WERI-Rb-1 (cell line): ENCODE data around the gene PYDC1.

Experiments
- DNase-seq: peaks from one replicate; pipeline ENCODE4 v3.0.0-alpha.2; 2020
- H3K27ac ChIP-seq: fragments of 250-450 bp; sonication (Bioruptor Pico); 2 replicates; pipeline ENCODE4 v1.5.1; 2020; ENCODE audit warnings: mild to moderate bottlenecking, moderate library complexity
- H3K27me3 ChIP-seq: fragments of 250-450 bp; sonication (Bioruptor Pico); 2 replicates; pipeline ENCODE4 v1.5.1; 2021; ENCODE audit warnings: mild to moderate bottlenecking, low read depth, moderate library complexity; ENCODE audit not compliant: insufficient read depth, severe bottlenecking
- H3K36me3 ChIP-seq: fragments of 250-450 bp; sonication (Bioruptor Pico); 2 replicates; pipeline ENCODE4 v1.5.1; 2020; ENCODE audit warnings: mild to moderate bottlenecking, moderate library complexity
- H3K4me3 ChIP-seq: 2 replicates; pipeline ENCODE4 v1.5.1; 2011; ENCODE audit warnings: low read depth, mild to moderate bottlenecking, control low read depth, low read length
- H3K9me3 ChIP-seq: fragments of 250-450 bp; sonication (Bioruptor Pico); 2 replicates; pipeline ENCODE4 v1.5.1; 2021; ENCODE audit warnings: mild to moderate bottlenecking, moderate library complexity; ENCODE audit not compliant: severe bottlenecking
- TF ChIP-seq, protein P1 (sequence below): IDR thresholded peaks from 2 replicates; pipeline ENCODE4 v1.5.1; 2011; ENCODE audit warnings: low read depth, mild to moderate bottlenecking, control low read depth, inconsistent platforms, low read length

Gene PYDC1

DNA sequence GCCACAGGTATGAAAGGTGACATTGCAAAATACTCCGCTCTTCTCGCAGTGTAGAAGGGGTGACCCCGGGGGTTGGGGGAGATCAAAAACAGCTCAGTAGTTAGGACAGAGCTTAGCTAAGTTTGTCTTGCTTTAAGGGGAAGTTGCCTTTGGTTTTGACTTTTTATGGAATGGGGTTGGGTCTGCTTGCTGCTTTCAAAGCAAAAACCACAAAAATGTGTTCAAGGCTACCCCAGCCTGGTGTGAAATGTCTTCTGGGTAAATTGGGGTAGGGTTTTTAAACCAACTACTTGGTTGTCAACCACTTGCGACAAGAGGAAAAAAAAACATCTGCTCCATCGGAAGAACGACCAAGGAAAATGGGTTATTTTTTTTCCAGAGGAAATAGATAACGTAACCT, 30.8 kb downstream of the PYDC1 start:
- H3K4me3 ChIP-seq, result no peak overlapping the region
- TF ChIP-seq, protein P1, sequence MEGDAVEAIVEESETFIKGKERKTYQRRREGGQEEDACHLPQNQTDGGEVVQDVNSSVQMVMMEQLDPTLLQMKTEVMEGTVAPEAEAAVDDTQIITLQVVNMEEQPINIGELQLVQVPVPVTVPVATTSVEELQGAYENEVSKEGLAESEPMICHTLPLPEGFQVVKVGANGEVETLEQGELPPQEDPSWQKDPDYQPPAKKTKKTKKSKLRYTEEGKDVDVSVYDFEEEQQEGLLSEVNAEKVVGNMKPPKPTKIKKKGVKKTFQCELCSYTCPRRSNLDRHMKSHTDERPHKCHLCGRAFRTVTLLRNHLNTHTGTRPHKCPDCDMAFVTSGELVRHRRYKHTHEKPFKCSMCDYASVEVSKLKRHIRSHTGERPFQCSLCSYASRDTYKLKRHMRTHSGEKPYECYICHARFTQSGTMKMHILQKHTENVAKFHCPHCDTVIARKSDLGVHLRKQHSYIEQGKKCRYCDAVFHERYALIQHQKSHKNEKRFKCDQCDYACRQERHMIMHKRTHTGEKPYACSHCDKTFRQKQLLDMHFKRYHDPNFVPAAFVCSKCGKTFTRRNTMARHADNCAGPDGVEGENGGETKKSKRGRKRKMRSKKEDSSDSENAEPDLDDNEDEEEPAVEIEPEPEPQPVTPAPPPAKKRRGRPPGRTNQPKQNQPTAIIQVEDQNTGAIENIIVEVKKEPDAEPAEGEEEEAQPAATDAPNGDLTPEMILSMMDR, result no peak
- peaks cover 99% of the 10 kb centered on the region for H3K36me3 ChIP-seq

DNA sequence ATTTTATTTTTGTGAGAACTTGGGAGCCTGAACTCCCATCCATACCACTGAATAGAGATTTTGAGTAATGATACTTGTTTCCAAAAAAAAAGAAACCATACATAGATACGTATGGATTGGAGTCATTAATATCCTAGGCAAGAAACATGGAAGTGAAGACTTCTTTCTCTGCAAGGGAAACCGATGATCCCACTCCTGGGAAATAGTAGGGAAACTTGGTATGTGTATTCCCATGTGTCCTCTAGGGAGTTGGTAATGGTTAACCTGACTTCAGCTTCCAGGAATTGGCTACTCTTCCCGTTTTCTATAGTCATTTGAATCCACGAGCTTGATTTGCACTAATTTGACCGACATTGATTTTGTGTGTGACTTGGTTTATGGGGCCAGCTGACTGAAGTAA, 31.6 kb downstream of the PYDC1 start:
- no peak overlapping the region for H3K27ac ChIP-seq
- peaks cover 99% of the 10 kb centered on the region for H3K36me3 ChIP-seq
- TF ChIP-seq, protein P1, result no peak
- no peaks in the 10 kb centered on the region for H3K9me3 ChIP-seq
- H3K4me3 ChIP-seq, result no peak overlapping the region
- no peak for DNase-seq
- no peaks in the 10 kb centered on the region for H3K27me3 ChIP-seq

More for the DNA sequence above, 30.8 kb downstream of the PYDC1 start:
- H3K27ac ChIP-seq, result no peak overlapping the region
- H3K27me3 ChIP-seq, result no peaks in the 10 kb centered on the region
- DNase-seq, result no peak
- no peaks in the 10 kb centered on the region for H3K9me3 ChIP-seq

DNA sequence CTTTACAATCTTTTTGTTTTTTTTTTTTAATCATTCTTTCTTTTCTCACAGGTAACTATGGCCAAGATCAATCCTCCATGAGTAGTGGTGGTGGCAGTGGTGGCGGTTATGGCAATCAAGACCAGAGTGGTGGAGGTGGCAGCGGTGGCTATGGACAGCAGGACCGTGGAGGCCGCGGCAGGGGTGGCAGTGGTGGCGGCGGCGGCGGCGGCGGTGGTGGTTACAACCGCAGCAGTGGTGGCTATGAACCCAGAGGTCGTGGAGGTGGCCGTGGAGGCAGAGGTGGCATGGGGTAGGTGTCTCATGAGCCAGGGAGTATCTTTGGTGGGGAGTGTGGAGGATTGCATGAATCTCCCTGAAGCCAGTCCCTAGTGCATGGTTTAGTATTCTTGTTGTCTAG, 32.0 kb downstream of the PYDC1 start:
- no peaks in the 10 kb centered on the region for H3K9me3 ChIP-seq
- DNase-seq, result no peak
- H3K27ac ChIP-seq, result no peak overlapping the region
- no peaks in the 10 kb centered on the region for H3K27me3 ChIP-seq
- peaks cover 98% of the 10 kb centered on the region for H3K36me3 ChIP-seq
- no peak overlapping the region for H3K4me3 ChIP-seq
- TF ChIP-seq, protein P1, result no peak

DNA sequence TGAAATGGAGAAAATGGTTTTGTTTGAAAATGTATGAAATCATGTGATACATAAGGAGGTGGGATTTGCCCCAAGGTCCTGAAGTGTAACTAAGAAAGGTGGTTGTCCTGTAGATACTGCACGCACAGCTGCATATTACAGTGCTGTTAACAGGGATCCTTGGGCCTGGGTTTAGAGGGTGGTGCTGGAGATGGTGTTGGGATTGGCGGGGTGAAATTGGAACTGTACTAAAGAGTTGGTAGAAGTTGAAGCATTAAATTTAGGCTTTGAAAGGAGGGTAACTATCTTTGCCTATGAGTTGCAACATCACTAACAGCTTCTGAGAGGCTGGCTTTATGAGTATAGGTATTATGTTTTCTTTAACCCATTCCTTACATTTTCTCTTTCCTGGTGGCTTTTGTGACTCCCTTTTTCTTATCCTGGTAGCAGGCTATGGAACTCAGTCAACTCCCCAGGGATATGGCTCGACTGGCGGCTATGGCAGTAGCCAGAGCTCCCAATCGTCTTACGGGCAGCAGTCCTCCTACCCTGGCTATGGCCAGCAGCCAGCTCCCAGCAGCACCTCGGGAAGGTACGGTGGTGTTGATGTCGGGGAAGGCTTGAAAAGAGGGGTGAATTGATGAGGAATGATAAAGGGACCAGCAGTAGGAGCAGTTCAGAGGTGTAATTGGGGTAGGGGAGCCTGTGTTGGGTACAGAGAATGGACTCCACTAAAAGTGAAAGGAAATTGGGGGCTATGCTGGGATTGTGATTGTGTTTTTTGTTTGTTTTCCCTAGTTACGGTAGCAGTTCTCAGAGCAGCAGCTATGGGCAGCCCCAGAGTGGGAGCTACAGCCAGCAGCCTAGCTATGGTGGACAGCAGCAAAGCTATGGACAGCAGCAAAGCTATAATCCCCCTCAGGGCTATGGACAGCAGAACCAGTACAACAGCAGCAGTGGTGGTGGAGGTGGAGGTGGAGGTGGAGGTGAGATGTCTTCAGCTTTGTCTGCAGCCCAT, 33.2 kb downstream of the PYDC1 start:
- H3K27ac ChIP-seq, result no peak overlapping the region
- peaks cover 86% of the 10 kb centered on the region for H3K36me3 ChIP-seq
- TF ChIP-seq, protein P1, result no peak
- no peaks in the 10 kb centered on the region for H3K9me3 ChIP-seq
- H3K27me3 ChIP-seq, result no peaks in the 10 kb centered on the region
- DNase-seq, result no peak
- H3K4me3 ChIP-seq, result no peak overlapping the region

DNA sequence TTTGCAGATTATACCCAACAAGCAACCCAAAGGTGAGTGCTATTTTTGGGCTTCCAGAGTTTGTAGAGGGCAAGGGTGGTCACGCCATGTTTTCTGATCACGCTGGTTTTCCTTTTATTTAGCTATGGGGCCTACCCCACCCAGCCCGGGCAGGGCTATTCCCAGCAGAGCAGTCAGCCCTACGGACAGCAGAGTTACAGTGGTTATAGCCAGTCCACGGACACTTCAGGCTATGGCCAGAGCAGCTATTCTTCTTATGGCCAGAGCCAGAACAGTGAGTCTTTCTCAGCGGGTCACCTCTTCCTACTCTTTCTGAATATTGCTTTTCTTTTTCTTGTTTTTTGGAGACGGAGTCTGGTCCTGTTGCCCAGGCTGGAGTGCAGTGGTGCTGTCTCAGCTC, 34.5 kb downstream of the PYDC1 start:
- H3K9me3 ChIP-seq, result no peaks in the 10 kb centered on the region
- H3K36me3 ChIP-seq, result peaks cover 73% of the 10 kb centered on the region
- TF ChIP-seq, protein P1, result no peak
- H3K27ac ChIP-seq, result no peak overlapping the region
- DNase-seq, result no peak
- peak overlapping the region; percentile 74 for H3K4me3 ChIP-seq
- no peaks in the 10 kb centered on the region for H3K27me3 ChIP-seq
